Camera-type eye (tissue), 1 donor: ENCODE results near the gene SKP2. TPM values are rescaled to one million over a fixed set of nuclear protein-coding genes. Genes with fewer than 3 reads are reported as not detected.

Experiments
- total RNA-seq: library from RNA; depleted of rRNA; stranded (reverse); fragments of >200 nt; gene quantifications from one replicate; pipeline ENCODE4 v1.2.3, GENCODE V29; 2014

Gene SKP2
- 43.4 TPM for total RNA-seq

DNA sequence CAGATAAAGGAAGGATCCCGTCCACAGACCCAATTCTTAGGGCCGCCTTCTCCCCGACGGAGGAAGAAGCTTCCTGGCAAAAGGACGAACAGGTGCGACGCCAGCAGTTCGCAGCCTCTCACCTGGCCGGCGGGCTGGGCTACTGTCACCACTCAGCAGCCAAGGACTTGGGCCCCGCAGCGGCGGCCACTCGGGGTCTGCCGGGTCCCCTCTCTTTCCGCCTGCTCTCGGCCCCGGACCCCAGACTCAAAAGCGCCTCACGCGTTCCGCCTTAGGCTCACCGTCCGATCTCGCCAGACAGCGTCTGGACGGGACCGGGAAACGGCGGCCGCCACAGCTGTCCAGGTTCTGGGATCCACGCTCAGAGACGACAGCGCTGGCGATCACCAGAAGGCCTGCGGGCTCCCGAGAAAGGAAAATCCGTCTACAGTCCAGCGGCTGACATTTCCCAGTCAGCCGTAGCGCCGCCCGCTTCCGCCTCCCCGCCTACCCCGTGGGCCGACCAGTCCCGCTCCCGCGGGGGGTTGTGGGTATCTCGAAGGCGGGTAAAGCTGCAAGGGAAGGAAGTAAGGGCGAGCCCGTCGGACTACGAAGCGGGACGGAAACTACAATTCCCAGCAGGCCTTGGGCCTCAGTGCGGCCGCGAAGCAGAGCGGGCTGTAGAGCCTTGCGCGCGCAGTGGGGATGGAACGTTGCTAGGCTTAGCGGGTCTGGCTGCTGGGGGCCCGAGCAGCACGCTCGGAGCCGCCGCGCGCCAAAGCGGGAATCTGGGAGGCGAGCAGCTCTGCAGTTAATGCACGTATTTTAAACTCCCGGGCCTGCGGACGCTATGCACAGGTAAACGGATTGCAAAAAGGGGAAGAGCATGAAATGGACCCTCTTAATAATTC is at the start of gene SKP2, which contains the start of gene LMBRD2:
Gene SKP2, plus strand, starts transcription at position 678 of the 890 bp plus-strand sequence. Its CDS starts 152 bp downstream, at position 830.
Gene LMBRD2, minus strand, starts transcription at position 454 of the 890 bp plus-strand sequence. CDS start 8,538 bp downstream, outside the sequence.

Other genes with a start within 250 kb of the SKP2 start
- gene CAPSL, start 213.5 kb upstream of the SKP2 start, total RNA-seq: not detected
- 1.4 TPM for gene UGT3A1, start 160.7 kb upstream of the SKP2 start, total RNA-seq
- 1.7 TPM for gene UGT3A2, start 85.2 kb upstream of the SKP2 start, total RNA-seq
- gene LMBRD2, start 224 bp upstream of the SKP2 start, total RNA-seq: 27.5 TPM
- 58.9 TPM for gene NADK2, start 89.8 kb downstream of the SKP2 start, total RNA-seq
- 2.0 TPM for gene RANBP3L, start 149.8 kb downstream of the SKP2 start, total RNA-seq